SK-N-MC (cell line): ENCODE data around the gene ZNF83.
A peak's percentile ranks its signal among the peaks of the same experiment; 100 is the strongest.
"Not testable (repeated sequence)": the region's sequence is repeated elsewhere in the genome, so short reads cannot be mapped to it uniquely, and the experiment has no call there.

Experiments used
- DNase-seq: peaks from one replicate; pipeline ENCODE4 v3.0.0-alpha.2; 2011; ENCODE audit warnings: low read depth, low spot score
- H3K27ac ChIP-seq: fragments of 200-600 bp; sonication (generic); 2 replicates; pipeline ENCODE4 v1.5.1; 2016; ENCODE audit warnings: mixed run types
- H3K36me3 ChIP-seq: fragments of 200-600 bp; sonication (generic); 2 replicates; pipeline ENCODE4 v1.6.1; 2017; ENCODE audit warnings: antibody characterized with exemption, low read length, mixed read lengths; ENCODE audit not compliant: insufficient read depth
- H3K4me3 ChIP-seq: fragments of 200-600 bp; sonication (generic); 2 replicates; pipeline ENCODE4 v1.5.1; 2016
- H3K9ac ChIP-seq: fragments of 200-600 bp; sonication (generic); 2 replicates; pipeline ENCODE4 v1.8.0; 2017; ENCODE audit warnings: mixed run types, mixed read lengths; ENCODE audit not compliant: insufficient read length
- H3K9me3 ChIP-seq: fragments of 200-600 bp; sonication (generic); 2 replicates; pipeline ENCODE4 v1.6.1; 2017; ENCODE audit warnings: low read depth, mild to moderate bottlenecking, antibody characterized with exemption, low read length, moderate library complexity, mixed read lengths
- EZH2 ChIP-seq: fragments of 200-600 bp; sonication (generic); IDR thresholded peaks from one replicate; pipeline ENCODE4 v1.6.1; 2017; ENCODE audit warnings: antibody characterized with exemption
- FOXP2 ChIP-seq: optimal IDR thresholded peaks from 2 replicates; pipeline ENCODE3; 2011; ENCODE audit warnings: mild to moderate bottlenecking, moderate library complexity; ENCODE audit not compliant: insufficient read depth; ENCODE audit errors: extremely low read length, control extremely low read depth
- POLR2AphosphoS5 ChIP-seq: IDR thresholded peaks from 2 replicates; pipeline ENCODE4 v1.6.1; 2012; ENCODE audit warnings: mild to moderate bottlenecking, low read depth, low read length, borderline replicate concordance

Gene ZNF83

GRCh38 chr19:52599241-52599640 lies 38.9 kb downstream of the ZNF83 start:
- Histone ChIP-seq H3K36me3 (no peaks in the 10 kb centered on the region; the same call in 1 of the 2 replicates), H3K9me3 (0 out of 2 replicates have a peak, but pooled peaks cover 4% of the 10 kb centered on the region), H3K27ac (no peak overlapping the region), H3K9ac (no peak overlapping the region), H3K4me3 (no peak overlapping the region)
- TF ChIP-seq POLR2AphosphoS5 (no peak), FOXP2 (no peak), EZH2 (no peak)
- DNase-seq: no peak

- not testable (repeated sequence) for H3K36me3 ChIP-seq, H3K9ac ChIP-seq, H3K9me3 ChIP-seq, H3K4me3 ChIP-seq, DNase-seq, H3K27ac ChIP-seq
Observed at GRCh38 chr19:52593441-52593840, 44.7 kb downstream of the ZNF83 start.

- no peak for TF ChIP-seq FOXP2
- TF ChIP-seq EZH2: no peak
- TF ChIP-seq POLR2AphosphoS5: no peak
- no peak overlapping the region for H3K4me3 ChIP-seq
- H3K9ac ChIP-seq: no peak overlapping the region
- peaks cover 4% of the 10 kb centered on the region; the same call in 1 of the 2 replicates for H3K9me3 ChIP-seq
- no peak overlapping the region for H3K27ac ChIP-seq
- DNase-seq: no peak
- peaks cover 4% of the 10 kb centered on the region; the same call in 1 of the 2 replicates for H3K36me3 ChIP-seq
Observed at GRCh38 chr19:52592301-52592700, 45.9 kb downstream of the ZNF83 start.

GRCh38 chr19:52590728-52591127 lies 47.4 kb downstream of the ZNF83 start:
- no peak for DNase-seq
- Histone ChIP-seq H3K9ac (no peak overlapping the region), H3K4me3 (no peak overlapping the region), H3K27ac (no peak overlapping the region), H3K9me3 (no peaks in the 10 kb centered on the region; the same call in 1 of the 2 replicates), H3K36me3 (0 out of 2 replicates have a peak, but pooled peaks cover 4% of the 10 kb centered on the region)
- TF ChIP-seq EZH2: no peak
- TF ChIP-seq POLR2AphosphoS5: no peak
- no peak for TF ChIP-seq FOXP2

- no peak overlapping the region for H3K9ac ChIP-seq
- peaks cover 7% of the 10 kb centered on the region for H3K9me3 ChIP-seq
- no peak for DNase-seq
- TF ChIP-seq POLR2AphosphoS5 (no peak), EZH2 (no peak)
- no peak overlapping the region for H3K27ac ChIP-seq
- peaks cover 35% of the 10 kb centered on the region for H3K36me3 ChIP-seq
- H3K4me3 ChIP-seq: no peak overlapping the region
Observed at GRCh38 chr19:52585604-52586003, 52.6 kb downstream of the ZNF83 start.

- no peak for DNase-seq
- H3K36me3 ChIP-seq: peaks cover 40% of the 10 kb centered on the region
- H3K9ac ChIP-seq: no peak overlapping the region
- no peak overlapping the region for H3K4me3 ChIP-seq
- H3K27ac ChIP-seq: no peak overlapping the region
- TF ChIP-seq FOXP2 (no peak), EZH2 (no peak), POLR2AphosphoS5 (no peak)
- peaks cover 11% of the 10 kb centered on the region for H3K9me3 ChIP-seq
Observed at GRCh38 chr19:52584736-52585440, 53.3 kb downstream of the ZNF83 start.

- Histone ChIP-seq H3K27ac (peak within 1 kb of the TSS; percentile 94), H3K9ac (peak within 1 kb of the TSS; percentile 79), H3K36me3 (peaks cover 19% of the 10 kb centered on the region; the same call in 1 of the 2 replicates), H3K9me3 (no peaks in the 10 kb centered on the region), H3K4me3 (peak within 1 kb of the TSS; percentile 91)
- peak; percentile 83 for TF ChIP-seq POLR2AphosphoS5
- no peak for TF ChIP-seq FOXP2
- DNase-seq: peak; percentile 71
Observed at GRCh38 chr19:52570000-52570861, 67.9 kb downstream of the ZNF83 start, which contains the start of gene ZNF701. TSS of gene ZNF701 (plus strand) at chr19:52570287. CDS start at chr19:52574148, 3,861 bp downstream.

- not testable (repeated sequence) for H3K9ac ChIP-seq, DNase-seq, H3K9me3 ChIP-seq, H3K27ac ChIP-seq
- Histone ChIP-seq H3K4me3 (peak overlapping the region; percentile 91), H3K36me3 (peaks cover 19% of the 10 kb centered on the region; the same call in 1 of the 2 replicates)
Observed at GRCh38 chr19:52569638-52569999, 68.5 kb downstream of the ZNF83 start.
